ENCODE measurements around the gene SPAG16.

- TF ChIP-seq CTCF (IDR thresholded peaks at IDR 0.05; ENCODE audit: insufficient read depth, low read depth, low read length) (no peak), EZH2 (IDR thresholded peaks at IDR 0.05; ENCODE audit: insufficient read depth, low read length) (no peak)
Observed at GRCh38 chr2:214196260-214196659, 912.0 kb downstream of the SPAG16 start.

Measured in astrocyte (in vitro differentiated cells and primary cell).